CD4-positive, alpha-beta T cell treated with Interleukin-12 subunit alpha and Interleukin-12 subunit beta, for 1 hour (primary cell): ENCODE data around the gene BLM.
A peak's percentile ranks its signal among the peaks of the same experiment; 100 is the strongest.
"Not testable (repeated sequence)": the region's sequence is repeated elsewhere in the genome, so short reads cannot be mapped to it uniquely, and the experiment has no call there.

Experiments
- DNase-seq: peaks from one replicate; pipeline ENCODE4 v3.0.0-alpha.2; 2020

The BLM gene

DNA sequence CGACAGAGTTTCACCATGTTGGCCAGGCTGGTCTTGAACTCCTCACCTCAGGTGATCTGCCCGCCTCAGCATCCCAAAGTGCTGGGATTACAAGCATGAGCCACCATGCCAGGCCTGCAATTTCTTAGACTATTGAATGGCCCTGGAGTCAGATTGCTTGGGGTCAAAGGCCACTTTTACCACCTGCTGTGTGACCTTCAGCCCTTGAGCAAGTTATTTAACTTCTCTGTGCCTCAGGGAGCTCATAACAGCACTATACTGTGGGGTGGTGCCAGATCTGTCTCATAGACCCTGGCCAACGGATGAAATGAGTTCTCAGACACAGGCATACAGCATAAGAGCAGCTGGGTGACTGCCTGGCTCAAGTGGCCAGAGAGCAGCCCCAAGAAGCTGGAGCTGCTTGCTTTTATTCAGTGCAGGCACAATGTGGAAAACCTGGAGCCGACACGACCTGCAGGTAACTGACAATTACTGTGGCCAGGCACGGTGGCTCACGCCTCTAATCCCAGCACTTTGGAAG, 106.4 kb downstream of the BLM start:
- no peak for DNase-seq

DNA sequence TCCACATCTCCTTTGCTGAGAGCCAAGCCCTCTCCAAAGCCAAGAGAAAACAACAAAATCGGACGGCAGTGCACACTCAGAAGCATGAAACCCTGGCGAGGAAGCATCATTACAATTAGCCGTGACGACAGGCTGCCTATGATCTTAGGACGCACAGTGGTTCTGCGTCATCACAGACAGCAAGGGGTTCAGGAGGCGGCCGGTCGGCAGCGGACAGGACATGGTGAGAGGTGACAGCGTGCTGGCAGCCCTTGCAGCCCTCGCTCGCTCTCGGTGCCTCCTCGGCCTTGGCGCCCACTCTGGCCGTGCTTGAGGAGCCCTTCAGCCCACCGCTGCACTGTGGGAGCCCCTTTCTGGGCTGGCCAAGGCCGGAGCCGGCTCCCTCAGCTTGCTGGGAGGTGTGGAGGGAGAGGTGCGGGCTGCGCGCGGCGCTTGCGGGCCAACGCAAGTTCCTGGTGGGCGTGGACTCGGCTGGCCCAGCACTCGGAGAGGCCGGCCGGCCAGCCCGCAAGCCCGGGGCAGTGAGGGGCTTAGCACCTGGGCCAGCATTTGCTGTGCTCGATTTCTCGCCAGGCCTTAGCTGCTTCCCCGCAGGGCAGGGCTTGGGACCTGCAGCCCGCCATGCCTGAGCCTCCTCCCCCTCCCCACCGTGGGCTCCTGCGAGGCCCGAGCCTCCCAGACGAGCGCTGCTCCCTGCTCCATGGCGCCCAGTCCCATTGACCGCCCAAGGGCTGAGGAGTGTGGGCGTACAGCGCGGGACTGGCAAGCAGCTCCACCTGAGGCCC, 108.2 kb downstream of the BLM start:
- not testable (repeated sequence) for DNase-seq

DNA sequence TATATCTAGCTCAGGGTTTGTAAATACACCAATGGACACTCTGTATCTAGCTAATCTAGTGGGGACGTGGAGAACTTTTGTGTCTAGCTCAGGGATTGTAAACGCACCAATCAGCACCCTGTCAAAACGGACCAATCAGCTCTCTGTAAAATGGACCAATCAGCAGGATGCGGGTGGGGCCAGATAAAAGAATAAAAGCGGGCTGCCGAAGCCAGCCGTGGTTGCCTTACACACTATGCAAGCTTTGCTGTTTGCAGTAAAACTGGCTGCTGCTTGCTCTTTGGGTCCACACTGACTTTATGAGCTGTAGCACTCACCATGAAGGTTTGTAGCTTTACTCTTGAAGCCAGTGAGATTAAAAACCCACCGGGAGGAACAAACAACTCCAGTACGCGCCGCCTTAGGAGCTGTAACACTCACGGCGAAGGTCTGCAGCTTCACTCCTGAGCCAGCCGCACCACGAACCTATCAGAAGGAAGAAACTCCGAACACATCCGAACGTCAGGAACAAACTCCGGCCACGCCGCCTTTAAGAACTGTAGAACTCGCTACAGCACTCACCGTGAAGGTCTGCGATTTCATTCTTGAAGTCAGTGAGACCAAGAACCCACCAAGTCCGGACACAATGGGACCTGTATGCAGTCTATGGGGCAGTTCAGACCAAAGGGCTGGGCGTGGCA, 109.2 kb downstream of the BLM start:
- not testable (repeated sequence) for DNase-seq

DNA sequence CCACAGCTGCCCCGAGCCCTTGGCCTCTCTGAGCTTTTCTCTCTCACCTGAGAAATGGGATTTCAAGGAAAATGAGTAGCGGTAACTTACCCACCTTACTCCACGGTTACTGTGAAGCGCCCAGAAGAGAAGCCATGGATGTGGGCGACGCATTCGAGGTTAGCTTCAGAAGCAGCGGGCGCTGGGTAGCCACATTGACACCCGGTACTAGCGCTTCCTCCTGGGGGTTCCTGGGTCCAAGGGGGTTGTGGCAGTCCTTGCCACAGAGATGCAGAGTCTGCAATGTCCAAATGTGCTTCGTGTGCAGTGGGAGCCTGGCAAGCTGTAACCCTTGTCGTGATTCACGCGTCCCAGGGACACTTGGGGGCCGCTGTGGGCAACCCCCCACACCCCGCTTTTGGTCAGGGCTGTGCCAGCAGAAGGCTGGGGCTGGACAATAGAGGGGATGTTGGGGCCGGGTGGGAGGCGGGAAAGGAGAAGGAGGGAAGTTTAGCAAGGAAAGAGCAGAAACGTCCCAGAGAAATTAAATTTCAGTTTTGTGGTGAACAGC, 109.8 kb downstream of the BLM start:
- DNase-seq, result no peak

DNA sequence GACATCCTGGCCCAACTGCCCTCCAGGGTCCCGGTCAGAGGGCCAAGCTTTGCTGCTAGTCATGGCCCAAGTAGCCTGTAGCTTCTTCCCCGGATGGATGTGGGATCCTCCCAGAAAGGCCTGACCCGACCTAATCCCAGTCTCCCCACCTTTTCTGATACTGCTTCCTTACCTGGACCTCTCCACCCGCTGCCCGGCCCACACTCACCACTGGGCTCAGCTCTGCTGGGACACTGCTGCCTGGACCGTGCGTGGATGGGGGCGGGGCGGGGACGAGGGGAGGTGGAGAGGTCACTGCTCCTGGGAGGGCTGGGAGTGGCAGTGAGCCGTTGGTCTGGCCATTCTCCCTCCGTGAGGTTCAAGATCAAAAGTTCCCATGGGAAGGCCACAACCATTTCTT, 111.0 kb downstream of the BLM start:
- DNase-seq, result no peak

DNA sequence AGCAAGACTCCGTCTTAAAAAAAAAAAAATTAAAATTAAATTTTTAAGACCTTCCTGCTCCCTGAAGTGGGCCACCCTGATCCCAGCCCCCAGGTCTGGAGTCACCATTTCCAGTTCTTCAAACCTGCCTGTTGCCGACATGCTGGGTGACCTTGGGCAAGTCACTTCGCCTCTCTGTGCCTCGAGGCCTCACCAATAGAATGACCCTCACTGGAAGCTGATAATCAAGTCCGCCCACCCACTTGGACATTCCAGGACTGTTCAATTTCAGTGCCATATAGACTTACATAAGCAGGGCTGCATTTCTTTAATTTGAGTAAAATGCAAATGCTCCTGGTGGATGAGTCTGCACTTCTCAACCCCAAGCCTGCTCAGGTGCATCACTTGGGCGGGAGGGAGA, 112.0 kb downstream of the BLM start:
- no peak for DNase-seq

DNA sequence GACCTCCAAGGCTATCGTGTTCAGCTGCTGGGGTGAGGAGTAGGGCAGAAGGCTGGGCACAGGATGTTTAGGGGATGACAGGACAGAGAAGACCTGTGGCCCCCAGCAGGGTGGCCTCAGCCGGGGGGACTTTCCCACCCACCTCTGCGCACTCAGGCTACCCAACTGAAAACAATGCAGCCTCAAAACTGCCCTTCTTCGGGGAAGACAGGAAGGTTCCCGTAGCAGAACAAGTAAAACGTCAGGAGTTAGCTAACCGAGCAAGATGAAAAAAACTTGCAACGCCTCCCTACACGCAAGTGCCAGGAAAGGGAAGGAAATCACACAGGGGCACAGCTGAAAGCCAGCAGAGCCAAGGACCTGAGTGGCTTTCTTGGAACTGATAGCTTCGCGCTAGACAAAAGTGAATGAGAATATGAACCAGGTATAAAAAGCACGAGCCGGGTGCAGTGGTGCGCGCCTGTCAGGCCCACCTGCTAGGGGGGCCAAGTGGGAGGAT, 112.8 kb downstream of the BLM start:
- DNase-seq, result peak; percentile 29

DNA sequence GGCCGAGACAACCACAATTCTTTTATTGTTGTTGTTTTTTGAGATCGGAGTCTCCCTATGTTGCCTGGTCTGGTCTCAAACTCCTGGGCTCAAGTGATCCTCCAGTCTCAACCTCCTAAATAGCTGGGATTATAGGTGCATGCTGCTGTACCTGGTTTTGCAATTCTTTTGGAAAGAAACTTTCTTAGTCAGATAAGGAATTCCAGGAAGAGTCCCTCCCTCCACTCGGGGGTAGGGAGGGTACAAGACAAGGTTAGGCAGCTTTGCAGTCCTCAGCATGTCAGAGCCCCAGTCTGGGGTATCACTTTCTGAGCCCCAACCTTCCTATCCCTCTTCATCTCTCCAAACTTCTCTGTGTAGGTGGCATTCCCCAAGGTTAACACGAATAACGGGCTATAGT, 117.5 kb downstream of the BLM start:
- no peak for DNase-seq

DNA sequence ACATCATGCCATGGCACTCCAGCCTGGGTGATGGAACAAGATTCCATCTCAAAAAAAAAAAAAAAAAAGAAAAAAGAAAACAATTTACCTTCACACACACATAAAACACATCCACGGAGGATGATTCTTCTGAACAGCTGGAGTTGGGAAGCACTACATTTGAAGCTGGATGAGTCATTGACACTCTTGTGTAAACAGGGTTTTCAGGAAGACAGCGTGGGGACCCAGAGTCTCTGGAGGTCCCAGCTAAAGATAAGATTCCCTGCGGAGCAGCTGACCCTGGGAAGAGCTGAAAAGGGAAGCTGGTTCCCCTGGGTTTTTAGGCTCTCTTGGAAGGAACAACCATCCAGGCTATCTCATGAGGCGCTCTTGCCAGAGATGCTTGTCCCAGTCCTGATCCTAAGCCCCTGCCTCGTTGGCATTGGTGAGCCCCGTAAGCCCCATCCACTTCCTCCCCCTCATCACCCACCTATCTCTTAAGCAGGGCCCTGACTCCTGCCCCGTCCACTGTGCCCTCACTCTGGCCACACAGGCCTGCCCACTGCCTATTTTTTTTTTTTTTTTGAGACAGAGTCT, 119.2 kb downstream of the BLM start:
- DNase-seq, result no peak

DNA sequence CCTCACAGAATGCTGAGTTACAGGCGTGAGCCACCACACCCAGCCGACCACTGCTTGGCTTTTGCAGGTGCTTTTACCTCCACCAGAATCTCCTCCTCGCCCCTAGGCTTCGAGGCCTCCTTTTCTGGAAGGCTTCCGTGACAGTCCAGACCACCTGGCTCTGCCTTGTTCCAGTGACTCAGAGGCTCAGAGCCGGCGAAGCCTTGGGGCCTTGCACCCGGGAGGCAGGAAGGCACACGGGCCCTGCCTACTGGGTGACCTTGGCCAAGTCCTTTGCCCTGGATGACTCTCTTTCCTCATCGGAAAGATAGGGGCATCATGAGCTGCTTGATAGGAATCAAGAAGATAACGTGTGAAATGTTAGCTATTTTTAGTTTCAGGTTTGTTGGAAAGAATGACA, 119.9 kb downstream of the BLM start:
- no peak for DNase-seq

DNA sequence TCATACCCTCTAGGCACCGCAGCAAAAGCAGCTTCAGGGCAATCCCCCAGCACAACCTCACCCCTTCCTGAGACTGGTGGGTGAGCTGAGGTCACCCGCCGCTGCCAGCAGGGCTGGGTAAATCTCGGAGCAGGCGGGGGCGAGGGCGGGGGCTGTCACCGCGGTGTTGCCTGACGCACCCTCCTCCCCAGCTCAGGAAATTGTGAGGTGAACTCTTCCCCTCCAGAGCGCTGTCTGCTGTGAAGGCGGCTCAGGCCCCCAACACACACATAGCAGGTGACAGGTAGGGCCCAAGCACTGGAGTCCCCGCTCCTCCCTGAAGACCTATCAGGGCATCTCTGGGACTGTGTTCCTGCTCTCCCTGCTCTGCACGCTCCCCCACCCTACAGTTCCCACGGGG, 121.0 kb downstream of the BLM start:
- peak; percentile 84 for DNase-seq

DNA sequence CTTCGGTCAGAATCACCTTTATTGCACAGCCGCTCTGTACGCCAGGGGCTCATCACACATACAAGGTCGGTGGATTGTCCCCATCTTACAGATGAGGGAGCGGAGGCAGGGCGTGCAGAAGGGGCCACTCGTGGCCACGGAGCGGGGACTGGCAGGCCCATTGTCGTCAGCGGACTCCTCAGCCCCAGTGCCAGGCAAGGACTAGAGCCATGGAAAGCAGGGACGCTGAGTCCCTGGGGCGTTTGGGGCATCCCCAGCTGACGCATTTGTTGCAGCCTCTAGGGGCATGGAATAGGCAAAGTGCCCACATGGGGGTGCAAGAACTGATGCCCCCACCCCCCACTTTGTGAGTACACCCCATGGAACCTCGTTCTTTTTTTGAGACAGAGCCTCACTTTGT, 121.4 kb downstream of the BLM start:
- DNase-seq, result no peak

DNA sequence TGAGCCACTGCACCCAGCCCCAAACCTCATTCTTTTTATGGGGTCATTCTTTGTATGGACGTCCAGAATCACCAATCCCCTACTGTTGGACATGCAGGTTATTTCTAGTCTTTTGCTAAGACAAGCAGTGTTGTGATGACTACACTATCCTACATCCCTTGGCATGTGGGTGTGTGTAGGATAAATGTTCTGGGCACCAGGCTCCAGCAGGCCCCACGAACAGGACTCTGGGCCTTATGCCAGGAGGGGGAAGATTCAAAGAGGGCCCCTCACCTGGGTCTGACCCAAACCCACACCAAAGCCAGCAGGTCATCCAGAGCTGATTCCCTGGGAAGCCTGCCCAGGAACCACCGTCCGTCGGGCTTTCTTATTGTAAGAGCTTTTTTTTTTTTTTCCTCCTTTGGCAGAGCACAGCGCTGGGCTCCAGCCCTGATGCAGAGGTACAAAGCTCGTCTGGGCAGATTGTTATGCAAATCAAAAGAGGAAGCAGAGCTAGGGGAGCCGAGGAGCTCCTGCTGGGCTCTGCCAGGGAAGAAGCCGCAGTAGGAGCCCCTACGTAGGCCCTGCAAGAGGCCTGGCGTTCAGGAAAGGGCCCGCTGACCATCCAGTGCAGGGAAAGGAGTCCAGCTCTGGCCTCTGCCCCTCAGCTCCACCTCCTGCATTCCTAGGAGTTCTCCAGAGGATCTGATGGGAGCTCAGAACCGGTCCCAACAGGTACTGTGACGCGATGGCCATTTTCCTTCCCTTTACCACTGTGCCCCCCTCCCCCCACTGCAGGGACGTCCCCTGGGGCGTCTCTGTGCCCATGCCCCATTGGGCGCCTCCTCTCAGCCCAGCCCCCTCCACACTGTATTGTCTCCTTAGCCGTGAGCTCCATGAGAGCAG, 122.3 kb downstream of the BLM start:
- no peak for DNase-seq

DNA sequence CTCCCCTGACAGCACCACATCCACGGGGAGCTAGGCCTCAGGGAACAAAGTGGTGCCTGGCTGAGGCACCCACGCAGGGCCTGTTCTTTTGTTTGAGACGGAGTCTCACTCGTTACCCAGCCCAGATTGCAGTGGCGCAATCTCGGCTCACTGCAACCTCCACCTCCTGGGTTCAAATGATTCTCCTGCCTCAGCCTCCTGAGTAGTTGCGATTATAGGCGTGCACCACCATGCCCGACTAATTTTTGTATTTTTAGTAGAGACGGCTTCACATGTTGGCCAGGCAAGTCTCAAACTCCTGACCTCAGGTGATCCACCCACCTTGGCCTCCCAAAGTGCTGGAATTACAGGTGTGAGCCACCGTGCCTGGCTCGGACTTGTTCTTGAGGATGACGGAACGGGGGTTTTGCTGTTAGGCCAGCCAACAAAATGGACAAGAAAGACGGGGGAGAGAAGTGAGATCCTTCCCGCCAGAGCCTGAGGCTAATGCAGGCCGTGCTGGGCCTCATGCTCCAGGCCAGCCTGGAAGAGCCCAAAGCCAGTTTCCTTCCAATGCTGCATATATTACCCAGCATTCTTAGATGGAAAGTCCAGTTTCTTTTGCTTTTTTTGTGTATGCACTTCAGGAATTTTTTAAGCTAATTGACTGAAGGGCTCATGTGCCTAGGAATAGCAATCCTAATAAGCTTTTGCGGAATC, 123.2 kb downstream of the BLM start:
- DNase-seq, result no peak

DNA sequence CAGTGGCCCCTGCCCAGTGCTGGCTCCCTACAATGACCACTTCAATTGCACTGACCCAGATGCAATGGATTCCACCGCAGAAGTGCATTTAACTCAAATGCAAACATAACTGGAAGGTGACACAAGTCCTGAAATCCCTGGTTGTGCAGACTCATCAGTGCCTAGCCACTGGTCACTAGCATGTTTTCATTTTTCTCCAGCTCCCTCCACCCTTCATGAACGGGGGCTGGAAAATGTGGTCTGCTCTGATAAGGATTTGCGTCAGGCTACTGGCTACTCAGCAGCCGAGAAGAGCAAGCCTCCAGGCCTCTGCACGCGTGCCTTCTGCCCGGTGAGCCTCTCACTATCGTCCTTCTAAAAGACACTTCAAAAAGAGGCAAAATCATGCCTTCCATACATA, 123.8 kb downstream of the BLM start:
- DNase-seq, result no peak

DNA sequence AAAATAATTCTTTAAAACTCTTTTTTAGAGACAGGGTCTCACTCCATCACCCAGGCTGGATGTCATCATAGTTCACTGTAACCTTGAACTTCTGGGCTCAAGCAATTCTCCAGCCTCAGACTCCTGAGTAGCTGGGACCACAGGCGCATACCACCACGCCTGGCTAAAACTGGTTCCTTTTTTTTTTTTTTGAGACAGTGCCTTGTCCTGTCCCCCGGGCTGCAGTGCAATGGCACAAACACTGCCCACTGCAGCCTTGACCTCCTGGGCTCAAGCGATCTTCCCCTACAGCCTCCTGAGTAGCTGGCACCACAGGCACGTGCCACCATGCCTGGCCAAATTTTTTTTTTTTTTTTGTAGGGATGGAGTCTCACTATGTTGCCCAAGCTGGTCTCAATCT, 127.5 kb downstream of the BLM start:
- no peak for DNase-seq

DNA sequence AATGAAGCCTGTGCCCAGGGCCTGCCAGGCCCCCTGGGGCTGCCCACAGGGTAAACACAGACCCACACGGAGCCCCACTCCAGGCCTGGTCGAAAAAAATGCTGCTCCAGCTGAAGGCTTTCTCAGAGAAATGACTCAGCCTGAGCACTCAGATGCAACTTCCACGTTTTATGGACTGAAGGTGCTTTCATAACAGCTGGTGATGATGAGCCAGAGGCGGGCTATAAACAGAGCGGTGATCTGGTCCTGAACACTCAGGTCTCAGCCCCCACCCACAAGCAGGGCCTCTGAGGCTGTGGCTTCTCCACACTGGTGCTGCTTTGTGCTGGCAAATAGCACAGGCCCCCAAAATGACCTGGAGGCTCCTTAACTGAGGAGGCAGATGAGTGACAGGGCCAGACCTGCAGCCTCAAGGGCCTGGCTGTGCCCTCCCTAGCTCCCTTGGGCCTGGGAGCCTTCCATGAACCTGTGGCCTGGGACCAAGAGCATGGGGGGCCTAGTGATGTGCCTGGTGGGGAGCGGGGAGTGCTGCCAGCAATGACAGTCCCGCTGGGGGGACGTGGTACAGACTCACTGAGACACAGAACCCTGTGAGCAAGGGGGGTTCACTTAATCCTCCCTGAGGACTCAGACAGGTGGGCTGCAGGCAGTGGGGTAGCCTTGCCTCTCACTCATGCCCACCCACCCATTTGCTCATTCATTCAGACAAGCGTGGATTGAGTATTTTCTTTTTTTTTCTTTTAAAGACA, 128.2 kb downstream of the BLM start:
- peak; percentile 18 for DNase-seq

DNA sequence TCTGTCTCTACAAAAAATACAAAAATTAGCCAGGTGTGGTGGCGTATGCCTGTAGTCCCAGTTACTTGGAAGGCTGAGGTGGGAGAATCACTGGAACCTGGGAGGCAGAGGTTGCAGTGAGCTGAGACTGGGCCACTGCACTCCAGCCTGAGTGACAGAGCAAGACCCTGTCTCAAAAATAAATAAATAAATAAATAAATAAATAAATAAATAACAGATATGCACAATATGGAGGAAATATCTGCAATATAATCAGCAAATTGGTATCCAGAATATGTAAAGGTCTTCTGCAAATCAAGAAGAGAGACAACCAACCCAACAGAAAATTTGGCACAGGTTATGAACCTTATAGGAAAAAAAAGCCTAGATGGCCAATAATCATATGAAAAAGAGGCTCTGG, 132.3 kb downstream of the BLM start:
- not testable (repeated sequence) for DNase-seq

DNA sequence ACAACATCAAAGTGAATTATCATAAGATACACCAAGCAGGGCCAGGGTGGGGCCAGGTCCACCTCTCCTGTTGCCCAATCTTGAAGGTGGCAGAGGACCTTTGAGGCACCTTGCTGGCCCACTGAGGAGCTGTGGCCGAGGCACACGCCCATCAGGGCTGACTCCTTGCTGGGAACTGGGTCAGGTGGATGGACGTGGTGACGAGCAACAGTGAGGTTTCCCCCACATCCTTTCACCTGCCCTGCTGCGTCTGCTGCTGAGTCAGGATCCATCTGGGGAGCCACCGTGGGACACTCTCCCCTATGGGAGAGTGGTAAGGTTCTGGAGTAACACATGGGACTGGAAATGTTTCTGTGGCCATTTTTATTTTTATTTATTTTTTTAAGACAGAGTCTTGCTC, 134.0 kb downstream of the BLM start:
- DNase-seq, result peak; percentile 51

DNA sequence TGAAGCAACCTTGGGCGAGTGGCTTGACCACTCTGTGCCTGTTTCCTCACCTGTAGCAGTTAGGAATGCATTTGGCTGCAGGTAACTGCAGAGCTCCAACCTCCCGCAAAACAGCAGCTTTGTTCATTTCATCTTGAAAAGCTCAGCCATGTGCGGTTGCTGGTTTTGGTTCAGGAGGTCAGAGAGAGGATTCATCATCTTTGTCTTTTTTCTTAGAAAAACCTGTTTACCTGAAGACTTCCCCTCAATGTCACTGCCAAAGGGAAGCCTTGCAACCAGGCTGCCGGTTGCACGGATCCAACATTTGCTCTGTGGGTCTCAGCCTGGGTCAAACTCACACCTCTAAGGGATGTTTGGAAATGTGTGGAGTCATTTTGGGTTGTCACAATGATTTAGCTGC, 134.8 kb downstream of the BLM start:
- DNase-seq, result no peak

DNA sequence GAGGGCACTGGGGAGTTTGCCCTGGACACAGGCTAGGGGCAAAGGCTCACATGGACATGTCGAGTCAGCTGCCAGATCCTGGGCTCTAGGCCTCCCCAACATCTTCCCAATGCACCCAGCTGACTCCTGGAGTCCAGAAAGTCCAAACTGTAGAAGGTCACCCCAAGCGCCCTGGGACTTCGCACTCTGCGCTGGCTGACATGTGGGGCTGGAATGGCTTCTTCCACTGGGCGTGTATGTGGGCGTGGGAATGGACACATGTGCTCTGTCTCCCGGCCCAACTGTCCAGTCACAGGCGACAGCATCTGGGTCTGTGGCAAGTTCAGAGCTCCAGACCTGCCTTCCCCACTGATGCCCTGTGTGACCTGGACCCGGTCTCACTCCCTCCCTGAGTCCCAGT, 138.0 kb downstream of the BLM start:
- no peak for DNase-seq
